ENCODE data around the gene ALPP.
A peak's percentile ranks its signal among the peaks of the same experiment; 100 is the strongest.
"Not testable (repeated sequence)": the region's sequence is repeated elsewhere in the genome, so short reads cannot be mapped to it uniquely, and the experiment has no call there.

The ALPP gene

GRCh38 chr2:232365621-232366321 lies 12.8 kb upstream of the ALPP start:
- Histone ChIP-seq H3K4me3 (ENCODE audit: low read depth, low read length) (no peak overlapping the region), H3K27ac (no peak overlapping the region), H3K27me3 (replicated peaks) (no peaks in the 10 kb centered on the region), H3K36me3 (replicated peaks) (no peaks in the 10 kb centered on the region)
- DNase-seq = peak; percentile 48
- in situ Hi-C loops (cut with HindIII; ENCODE audit: low pct_ligation_motif_present, low sequenced_read_pairs) = no loop called here
- peak; percentile 72 for TF ChIP-seq CTCF (IDR thresholded peaks at IDR 0.05; ENCODE audit: low read depth, low read length, missing control alignments)

- H3K27me3 ChIP-seq (replicated peaks); in situ Hi-C loops (cut with HindIII; ENCODE audit: low pct_ligation_motif_present, low sequenced_read_pairs): not testable (repeated sequence)
Observed at GRCh38 chr2:232366461-232366860, 12.1 kb upstream of the ALPP start.

DNA sequence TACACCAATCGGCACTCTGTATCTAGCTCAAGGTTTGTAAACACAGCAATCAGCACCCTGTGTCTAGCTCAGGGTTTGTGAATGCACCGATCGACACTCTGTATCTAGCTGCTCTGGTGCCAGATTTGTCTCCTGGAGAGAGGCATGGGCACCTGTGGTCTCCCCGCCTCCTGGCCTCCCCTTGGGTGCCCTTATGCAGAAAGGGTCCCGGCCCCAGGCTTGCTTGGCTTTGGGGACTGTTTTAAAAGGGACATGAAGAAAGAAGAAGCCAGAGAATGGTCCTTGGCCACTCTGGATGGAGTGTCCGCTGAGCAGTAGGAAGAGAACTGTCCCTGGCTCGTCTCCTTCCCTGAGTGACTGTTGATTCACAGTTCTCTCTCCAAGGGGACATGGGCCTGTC lies 11.5 kb upstream of the ALPP start:
- H3K36me3 ChIP-seq (replicated peaks) = no peaks in the 10 kb centered on the region
- in situ Hi-C loops (cut with HindIII; ENCODE audit: low pct_ligation_motif_present, low sequenced_read_pairs) = no loop called here
- DNase-seq = no peak
- peaks cover 2% of the 10 kb centered on the region for H3K27me3 ChIP-seq (replicated peaks)
- H3K27ac ChIP-seq = no peak overlapping the region
- H3K4me3 ChIP-seq (ENCODE audit: low read depth, low read length) = no peak overlapping the region
- no peak for TF ChIP-seq CTCF (IDR thresholded peaks at IDR 0.05; ENCODE audit: low read depth, low read length, missing control alignments)

More at GRCh38 chr2:232366461-232366860, 12.1 kb upstream of the ALPP start:
- not testable (repeated sequence) for H3K4me3 ChIP-seq (ENCODE audit: low read depth, low read length); H3K27ac ChIP-seq; H3K36me3 ChIP-seq (replicated peaks); DNase-seq

GRCh38 chr2:232367591-232368233 lies 10.8 kb upstream of the ALPP start:
- Histone ChIP-seq H3K36me3 (replicated peaks) (no peaks in the 10 kb centered on the region), H3K27me3 (replicated peaks) (peaks cover 2% of the 10 kb centered on the region), H3K4me3 (ENCODE audit: low read depth, low read length) (no peak overlapping the region), H3K27ac (no peak overlapping the region)
- no peak for DNase-seq
- TF ChIP-seq CTCF (IDR thresholded peaks at IDR 0.05; ENCODE audit: low read depth, low read length, missing control alignments) = peak; percentile 54
- in situ Hi-C loops (cut with HindIII; ENCODE audit: low pct_ligation_motif_present, low sequenced_read_pairs) = no loop called here

DNA sequence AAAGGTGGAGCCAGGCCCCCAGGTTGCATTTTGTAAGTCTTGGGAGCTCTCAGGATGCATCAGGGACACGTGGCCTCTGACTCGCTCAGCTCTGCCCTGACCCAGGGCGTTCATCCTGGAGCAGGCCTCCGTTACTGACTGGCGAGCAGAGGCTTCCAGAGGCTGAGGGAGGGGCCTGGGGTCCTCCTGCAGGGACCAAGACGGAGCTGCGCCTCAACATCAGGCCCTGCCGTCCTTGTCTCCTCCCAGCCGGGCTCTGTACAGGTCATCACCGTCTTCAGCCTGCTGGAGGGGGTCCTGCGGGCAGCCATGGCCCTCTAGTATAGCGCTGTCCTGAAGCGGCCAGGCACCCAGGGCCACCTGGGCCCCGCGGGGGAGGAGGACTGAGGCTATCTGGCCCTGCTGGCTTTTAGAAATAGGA lies 10.2 kb upstream of the ALPP start:
- no peak for DNase-seq
- in situ Hi-C loops (cut with HindIII; ENCODE audit: low pct_ligation_motif_present, low sequenced_read_pairs) = no loop called here
- H3K4me3 ChIP-seq (ENCODE audit: low read depth, low read length) = no peak overlapping the region
- H3K36me3 ChIP-seq (replicated peaks) = no peaks in the 10 kb centered on the region
- no peak overlapping the region for H3K27ac ChIP-seq
- peaks cover 2% of the 10 kb centered on the region for H3K27me3 ChIP-seq (replicated peaks)
- TF ChIP-seq CTCF (IDR thresholded peaks at IDR 0.05; ENCODE audit: low read depth, low read length, missing control alignments) = no peak

DNA sequence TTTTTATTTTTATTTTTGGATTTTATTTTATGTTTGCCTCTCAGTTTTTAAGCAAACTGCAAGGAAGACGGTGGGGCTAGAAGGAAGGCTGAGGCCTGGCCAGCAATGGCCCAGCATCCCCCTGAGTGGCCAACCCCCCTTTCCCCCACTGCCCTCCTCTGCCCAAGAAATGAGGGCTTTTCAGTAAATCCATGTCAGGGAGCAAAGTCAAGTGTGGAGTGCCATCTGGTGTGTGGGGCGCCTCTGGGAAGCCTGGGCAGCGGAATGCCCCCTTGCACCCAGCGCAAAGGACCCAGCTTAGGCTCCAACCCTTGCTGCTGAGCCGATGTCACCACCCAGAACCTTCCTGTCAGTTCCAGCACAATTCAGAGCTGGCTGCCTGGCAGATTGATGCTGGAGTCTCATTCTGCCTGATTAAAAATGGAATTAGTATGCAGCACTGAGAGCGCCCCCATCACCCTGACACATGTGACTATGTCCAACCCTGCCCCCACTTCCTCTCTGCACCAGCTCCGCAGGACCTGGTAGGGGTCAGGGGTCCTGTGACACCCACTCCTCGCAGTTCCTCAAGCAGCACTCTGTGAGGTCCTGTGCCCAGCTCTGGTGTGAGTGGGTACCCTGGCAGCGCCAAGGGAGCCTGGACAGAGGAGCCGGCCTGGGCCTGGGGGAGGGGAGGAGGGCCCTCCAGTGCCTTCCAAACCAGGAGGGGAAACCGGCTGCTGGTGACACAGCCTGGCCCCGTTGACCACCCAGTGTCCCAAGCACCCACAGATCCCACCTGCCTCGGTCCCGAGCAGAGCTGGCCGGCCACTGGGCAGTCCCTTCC lies 9.2 kb upstream of the ALPP start:
- in situ Hi-C loops (cut with HindIII; ENCODE audit: low pct_ligation_motif_present, low sequenced_read_pairs) = no loop called here
- Histone ChIP-seq H3K36me3 (replicated peaks) (no peaks in the 10 kb centered on the region), H3K4me3 (ENCODE audit: low read depth, low read length) (no peak overlapping the region), H3K27me3 (replicated peaks) (peaks cover 2% of the 10 kb centered on the region), H3K27ac (no peak overlapping the region)
- no peak for DNase-seq
- no peak for TF ChIP-seq CTCF (IDR thresholded peaks at IDR 0.05; ENCODE audit: low read depth, low read length, missing control alignments)

GRCh38 chr2:232370007-232370406 lies 8.5 kb upstream of the ALPP start:
- H3K4me3 ChIP-seq (ENCODE audit: low read depth, low read length); H3K27me3 ChIP-seq (replicated peaks); DNase-seq; in situ Hi-C loops (cut with HindIII; ENCODE audit: low pct_ligation_motif_present, low sequenced_read_pairs); H3K27ac ChIP-seq; H3K36me3 ChIP-seq (replicated peaks): not testable (repeated sequence)

Data from brain microvascular endothelial cell (primary cell).